Keratinocyte (primary cell): ENCODE measurements around the gene TJP3. TPM values are rescaled to one million over a fixed set of nuclear protein-coding genes. Genes with fewer than 3 reads are reported as not detected.
A peak's percentile ranks its signal among the peaks of the same experiment; 100 is the strongest.

Experiments
- DNase-seq: peaks from one replicate; pipeline ENCODE4 v3.0.0-alpha.2; 2011; ENCODE audit warnings: low read depth, missing footprints, low spot score
- FAIRE-seq: peaks from 2 replicates; lab custom pipeline; 2011; peaks lifted over from hg19 to GRCh38; lab: Jason Lieb, UNC
- H2AFZ ChIP-seq: 2 replicates; pipeline ENCODE4 v1.6.0; 2012; ENCODE audit warnings: low read length, control low read depth, inconsistent platforms; ENCODE audit not compliant: control insufficient read depth
- H3K27ac ChIP-seq: 2 replicates; pipeline ENCODE4 v1.5.1; 2011; ENCODE audit warnings: low read length; ENCODE audit not compliant: control insufficient read depth, insufficient read depth
- H3K27me3 ChIP-seq: 3 replicates; pipeline ENCODE4 v1.6.0; 2011; ENCODE audit warnings: low read length; ENCODE audit not compliant: control insufficient read depth, insufficient read depth; ENCODE audit errors: extremely low read depth
- H3K36me3 ChIP-seq, 2 experiments: 2 replicates in 1 of 2; 3 replicates in 1 of 2; pipeline ENCODE4 v1.5.1; 2011; ENCODE audit warnings: low read length in 2 of 2, mild to moderate bottlenecking in 1 of 2; ENCODE audit not compliant: control insufficient read depth in 2 of 2, insufficient read depth in 2 of 2; ENCODE audit errors: extremely low read depth in 1 of 2
- H3K4me1 ChIP-seq: 3 replicates; pipeline ENCODE4 v1.5.1; 2011; ENCODE audit warnings: low read length; ENCODE audit not compliant: control insufficient read depth, insufficient read depth; ENCODE audit errors: extremely low read depth
- H3K4me2 ChIP-seq: 3 replicates; pipeline ENCODE4 v1.6.0; 2011; ENCODE audit warnings: low read depth, low read length; ENCODE audit not compliant: control insufficient read depth, insufficient read depth; ENCODE audit errors: extremely low read depth
- H3K4me3 ChIP-seq, 3 experiments: fragments of 200-600 bp in 1 of 3; sonication (generic) in 1 of 3; 2 replicates in 2 of 3; 3 replicates in 1 of 3; pipeline ENCODE4 v1.5.1; 2011 to 2016; ENCODE audit warnings: low read length in 3 of 3, mild to moderate bottlenecking in 3 of 3, control low read depth in 2 of 3, inconsistent platforms in 1 of 3, low read depth in 1 of 3, mixed read lengths in 1 of 3, mixed run types in 1 of 3, moderate library complexity in 1 of 3; ENCODE audit not compliant: control insufficient read depth in 2 of 3, insufficient read depth in 2 of 3; ENCODE audit errors: extremely low read depth in 1 of 3
- H3K79me2 ChIP-seq: 2 replicates; pipeline ENCODE4 v1.6.0; 2012; ENCODE audit warnings: low read length; ENCODE audit not compliant: control insufficient read depth, insufficient read depth
- H3K9ac ChIP-seq: 3 replicates; pipeline ENCODE4 v1.6.0; 2011; ENCODE audit warnings: low read length; ENCODE audit not compliant: control insufficient read depth, insufficient read depth; ENCODE audit errors: extremely low read depth
- H3K9me1 ChIP-seq: 3 replicates; pipeline ENCODE4 v1.6.0; 2011; ENCODE audit warnings: low read length; ENCODE audit not compliant: control insufficient read depth, insufficient read depth; ENCODE audit errors: extremely low read depth
- H3K9me3 ChIP-seq: 2 replicates; pipeline ENCODE4 v1.5.1; 2012; ENCODE audit warnings: low read depth, low read length; ENCODE audit not compliant: control insufficient read depth
- H4K20me1 ChIP-seq: 3 replicates; pipeline ENCODE4 v1.6.0; 2011; ENCODE audit warnings: low read length; ENCODE audit not compliant: control insufficient read depth, insufficient read depth; ENCODE audit errors: extremely low read depth
- CTCF ChIP-seq, 3 experiments: IDR thresholded peaks in 1 of 3; conservative IDR thresholded peaks in 1 of 3; optimal IDR thresholded peaks in 1 of 3; 2 replicates in 2 of 3; 3 replicates in 1 of 3; pipeline versions ENCODE3 to v1.5.1; 2011; ENCODE audit warnings: low read length in 3 of 3, mild to moderate bottlenecking in 3 of 3, moderate library complexity in 2 of 3, control low read depth in 1 of 3, inconsistent platforms in 1 of 3; ENCODE audit not compliant: insufficient read depth in 2 of 3; ENCODE audit errors: extremely low read depth in 1 of 3
- EZH2 ChIP-seq: IDR thresholded peaks from one replicate; pipeline ENCODE4 v1.6.1; 2012; ENCODE audit warnings: inconsistent platforms, mild to moderate bottlenecking, low read length, moderate library complexity
- dilution Hi-C: fragments of 300-500 bp; cut with MboI; formaldehyde crosslinking; loops from one replicate; pipeline ENCODE4 v1.7.0; 2020; ENCODE audit warnings: low sequenced_read_pairs; ENCODE audit not compliant: extremely low pct_ligation_motif_present
- polyA plus RNA-seq, 5 experiments: library from polyadenylated mRNA; depleted of rRNA in 3 of 5; stranded (reverse) in 3 of 5; stranded (forward) in 1 of 5; unstranded in 1 of 5; fragments of >200 nt; gene quantifications; 1 replicate in 1 of 5; 2 replicates in 3 of 5; 3 replicates in 1 of 5; pipeline versions ENCODE4 v1.2.1 to v1.2.3, GENCODE V29; 2011 to 2012; ENCODE audit warnings: missing spikeins in 2 of 5, low read depth in 1 of 5, low replicate concordance in 1 of 5

TJP3 gene
- polyA plus RNA-seq, 1 donor (not counting 4 experiments of a cell fraction or from before 2014, with no cell fraction given), result 0.08 TPM

- FAIRE-seq, result no peak
- Histone ChIP-seq H3K9ac (no peak overlapping the region), H3K36me3 (peaks cover 5 to 6% of the 10 kb centered on the region in 2 experiments), H3K4me3 (no peak overlapping the region), H3K4me2 (no peak overlapping the region), H3K9me1 (no peaks in the 10 kb centered on the region), H3K27me3 (peaks cover 7% of the 10 kb centered on the region), H3K9me3 (no peaks in the 10 kb centered on the region), H3K4me1 (no peaks in the 10 kb centered on the region), H2AFZ (no peak overlapping the region), H4K20me1 (no peaks in the 10 kb centered on the region), H3K79me2 (no peaks in the 10 kb centered on the region), H3K27ac (no peak overlapping the region)
- dilution Hi-C loops, result no loop called here
- TF ChIP-seq EZH2, result no peak
- TF ChIP-seq CTCF (optimal IDR thresholded peaks at IDR 0.05 in 1 of 3, IDR thresholded peaks at IDR 0.05 in 1 of 3, conservative IDR thresholded peaks at IDR 0.05 in 1 of 3; ENCODE audit: extremely low read depth in 1 of 3, insufficient read depth in 2 of 3, low read length in 3 of 3), result peak in 1 of 3 experiments; percentile 39
- DNase-seq, result no peak
Observed at GRCh38 chr19:3769494-3769893, 61.3 kb downstream of the TJP3 start.

- FAIRE-seq (no peak), DNase-seq (no peak)
- H2AFZ ChIP-seq, result no peak overlapping the region
- H3K79me2 ChIP-seq, result no peaks in the 10 kb centered on the region
- no peak overlapping the region for H3K9ac ChIP-seq
- H4K20me1 ChIP-seq, result no peaks in the 10 kb centered on the region
- no peak overlapping the region for H3K4me2 ChIP-seq
- H3K4me1 ChIP-seq, result no peaks in the 10 kb centered on the region
- no peak overlapping the region for H3K27ac ChIP-seq
- peaks cover 7% of the 10 kb centered on the region for H3K27me3 ChIP-seq
- TF ChIP-seq CTCF (optimal IDR thresholded peaks at IDR 0.05 in 1 of 3, IDR thresholded peaks at IDR 0.05 in 1 of 3, conservative IDR thresholded peaks at IDR 0.05 in 1 of 3; ENCODE audit: extremely low read depth in 1 of 3, insufficient read depth in 2 of 3, low read length in 3 of 3) (no peak), EZH2 (no peak)
- H3K9me1 ChIP-seq, result no peaks in the 10 kb centered on the region
- dilution Hi-C loops, result no loop called here
- H3K36me3 ChIP-seq, result peaks cover 5% of the 10 kb centered on the region in 2 experiments
- H3K4me3 ChIP-seq, result no peak overlapping the region
- no peaks in the 10 kb centered on the region for H3K9me3 ChIP-seq
Observed at GRCh38 chr19:3770136-3770999, 62.2 kb downstream of the TJP3 start.
